ENCODE results near the gene DYNAP. TPM values are rescaled to one million over a fixed set of nuclear protein-coding genes. Genes with fewer than 3 reads are reported as not detected.

DYNAP gene
- total and polyA plus RNA-seq, 5 donors from 2014 or later: not detected

DNA sequence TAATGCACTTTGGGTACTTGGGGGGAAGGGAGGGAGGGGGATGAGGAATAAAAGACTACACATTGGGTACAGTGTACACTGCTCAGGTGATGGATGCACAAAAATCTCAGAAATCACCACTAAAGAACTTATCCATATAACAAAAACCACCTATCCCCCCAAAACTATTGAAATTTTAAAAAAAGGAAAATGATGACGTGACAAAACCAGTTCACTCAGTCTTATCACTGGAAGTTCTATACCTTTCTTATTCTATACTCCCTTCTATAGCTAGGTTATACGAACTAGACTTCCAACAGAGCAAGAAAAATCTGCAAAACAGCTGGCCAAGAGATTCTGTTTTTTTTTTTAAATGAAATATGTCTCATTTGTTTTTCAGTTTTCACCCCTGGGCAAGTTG lies 20.8 kb downstream of the DYNAP start:
- ATAC-seq (ENCODE audit: low read depth in 2 of 2) (no peak), DNase-seq (no peak)
- no peak overlapping the region for H3K27ac ChIP-seq (ENCODE audit: insufficient read depth, low read length, poor library complexity, severe bottlenecking)
- H3K4me1 Mint-ChIP-seq: no peaks in the 10 kb centered on the region
- H3K4me3 Mint-ChIP-seq: no peak overlapping the region
- no peaks in the 10 kb centered on the region for H3K36me3 Mint-ChIP-seq
- H3K9me3 Mint-ChIP-seq: peaks cover 0 to 2% (median 0%) of the 10 kb centered on the region in 7 donors
- H3K27me3 Mint-ChIP-seq: no peaks in the 10 kb centered on the region
- H3K27me3 ChIP-seq (ENCODE audit: control insufficient read depth, insufficient read depth, low read length): no peaks in the 10 kb centered on the region
- no peaks in the 10 kb centered on the region for H3K36me3 ChIP-seq (ENCODE audit: control insufficient read depth, insufficient read depth, low read length)
- no peaks in the 10 kb centered on the region for H3K9me3 ChIP-seq (ENCODE audit: control insufficient read depth in 2 of 2, low read length in 2 of 2)
- no peak overlapping the region for H3K4me3 ChIP-seq (ENCODE audit: low read depth, low read length)
- no peaks in the 10 kb centered on the region for H3K4me1 ChIP-seq (ENCODE audit: control insufficient read depth, insufficient read depth, low read length, poor library complexity, severe bottlenecking)
- H3K27ac Mint-ChIP-seq: no peak overlapping the region

DNA sequence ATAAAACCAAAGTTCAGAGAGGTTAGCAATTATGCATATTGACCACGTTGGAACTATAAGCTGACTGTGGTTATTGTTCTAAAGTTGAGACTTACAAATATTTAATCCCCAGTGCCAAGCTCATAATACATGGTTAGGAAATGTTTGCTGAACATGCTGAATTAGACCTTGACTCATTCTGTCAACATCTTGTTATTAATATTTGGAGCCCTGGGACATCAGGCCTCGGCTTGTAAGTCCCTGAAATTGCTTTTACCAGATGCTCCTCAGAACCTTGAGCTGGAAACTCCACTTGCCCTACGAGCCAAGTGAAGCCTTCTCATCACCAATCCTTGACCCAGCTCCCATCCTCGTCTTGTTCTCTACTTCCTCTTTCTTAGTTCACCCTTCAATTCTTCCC lies 21.2 kb downstream of the DYNAP start:
- Mint-ChIP-seq H3K27ac (no peak overlapping the region), H3K4me3 (no peak overlapping the region), H3K9me3 (peaks cover 0 to 2% (median 0%) of the 10 kb centered on the region in 7 donors), H3K4me1 (no peaks in the 10 kb centered on the region), H3K36me3 (no peaks in the 10 kb centered on the region), H3K27me3 (no peaks in the 10 kb centered on the region)
- H3K4me1 ChIP-seq (ENCODE audit: control insufficient read depth, insufficient read depth, low read length, poor library complexity, severe bottlenecking): no peaks in the 10 kb centered on the region
- no peaks in the 10 kb centered on the region for H3K36me3 ChIP-seq (ENCODE audit: control insufficient read depth, insufficient read depth, low read length)
- no peaks in the 10 kb centered on the region for H3K9me3 ChIP-seq (ENCODE audit: control insufficient read depth in 2 of 2, low read length in 2 of 2)
- DNase-seq (no peak), ATAC-seq (ENCODE audit: low read depth in 2 of 2) (no peak)
- no peak overlapping the region for H3K4me3 ChIP-seq (ENCODE audit: low read depth, low read length)
- H3K27ac ChIP-seq (ENCODE audit: insufficient read depth, low read length, poor library complexity, severe bottlenecking): no peak overlapping the region
- H3K27me3 ChIP-seq (ENCODE audit: control insufficient read depth, insufficient read depth, low read length): no peaks in the 10 kb centered on the region

DNA sequence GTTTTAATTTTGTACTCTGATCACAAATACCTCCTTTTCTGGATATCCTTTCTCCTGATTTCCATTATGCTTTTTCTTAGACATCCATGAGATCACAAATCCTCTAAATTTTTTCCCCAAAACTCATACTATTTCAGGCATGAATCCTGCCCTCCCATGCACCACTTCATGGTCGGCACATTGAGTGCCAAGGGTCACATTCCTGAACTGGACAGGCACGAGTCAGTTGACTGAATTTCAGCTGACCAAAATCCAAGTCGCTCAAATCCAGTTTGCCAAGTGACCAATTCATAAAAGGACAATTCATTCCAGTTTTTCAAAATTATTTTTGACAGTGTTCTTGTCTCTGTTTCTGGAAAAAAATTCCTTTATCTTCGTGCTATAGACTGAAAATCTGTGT lies 22.1 kb downstream of the DYNAP start:
- no peak overlapping the region for H3K4me3 Mint-ChIP-seq
- ATAC-seq (ENCODE audit: low read depth in 2 of 2): no peak
- H3K4me1 Mint-ChIP-seq: no peaks in the 10 kb centered on the region

DNA sequence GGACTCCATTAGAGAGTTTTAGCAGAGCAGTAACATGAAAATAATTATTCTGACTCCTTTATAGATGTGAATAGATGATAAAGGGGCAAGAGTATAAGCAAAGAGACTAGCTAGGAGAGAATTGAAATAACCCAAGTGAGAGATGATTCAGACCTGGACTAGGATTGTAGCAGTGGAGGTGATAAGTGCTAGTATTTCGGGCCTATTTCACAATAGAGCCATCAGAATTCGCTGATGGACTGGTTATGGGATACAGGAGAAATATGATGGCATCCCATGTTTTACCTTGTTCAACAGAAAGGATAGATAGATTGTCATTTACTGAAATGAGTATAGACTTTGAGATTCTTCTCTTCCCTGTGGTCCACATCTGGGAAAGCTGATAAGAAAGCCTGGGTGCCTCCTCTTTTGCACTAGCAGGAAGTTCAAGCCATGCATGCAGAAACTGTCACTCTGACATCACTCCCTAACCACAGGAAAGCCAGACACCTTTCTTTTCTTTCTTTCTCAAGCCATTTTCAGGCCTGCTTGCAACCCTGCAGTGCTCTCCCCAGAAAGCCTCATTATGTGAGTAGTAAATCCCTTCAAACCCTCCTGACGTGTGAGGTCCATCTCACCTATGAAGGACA lies 25.3 kb downstream of the DYNAP start:
- no peaks in the 10 kb centered on the region for H3K4me1 Mint-ChIP-seq
- DNase-seq (no peak), ATAC-seq (ENCODE audit: low read depth in 2 of 2) (no peak)
- no peaks in the 10 kb centered on the region for H3K36me3 ChIP-seq (ENCODE audit: control insufficient read depth, insufficient read depth, low read length)
- H3K9me3 Mint-ChIP-seq: peaks cover 0 to 2% (median 0%) of the 10 kb centered on the region in 7 donors
- H3K4me1 ChIP-seq (ENCODE audit: control insufficient read depth, insufficient read depth, low read length, poor library complexity, severe bottlenecking): no peaks in the 10 kb centered on the region
- H3K4me3 ChIP-seq (ENCODE audit: low read depth, low read length): no peak overlapping the region
- no peak overlapping the region for H3K4me3 Mint-ChIP-seq
- no peaks in the 10 kb centered on the region for H3K9me3 ChIP-seq (ENCODE audit: control insufficient read depth in 2 of 2, low read length in 2 of 2)
- no peak overlapping the region for H3K27ac Mint-ChIP-seq
- no peak overlapping the region for H3K27ac ChIP-seq (ENCODE audit: insufficient read depth, low read length, poor library complexity, severe bottlenecking)
- H3K36me3 Mint-ChIP-seq: no peaks in the 10 kb centered on the region
- H3K27me3 ChIP-seq (ENCODE audit: control insufficient read depth, insufficient read depth, low read length): no peaks in the 10 kb centered on the region
- H3K27me3 Mint-ChIP-seq: no peaks in the 10 kb centered on the region

More for the DNA sequence above, 22.1 kb downstream of the DYNAP start:
- Histone ChIP-seq H3K36me3 (ENCODE audit: control insufficient read depth, insufficient read depth, low read length) (no peaks in the 10 kb centered on the region), H3K4me1 (ENCODE audit: control insufficient read depth, insufficient read depth, low read length, poor library complexity, severe bottlenecking) (no peaks in the 10 kb centered on the region), H3K9me3 (ENCODE audit: control insufficient read depth in 2 of 2, low read length in 2 of 2) (no peaks in the 10 kb centered on the region), H3K4me3 (ENCODE audit: low read depth, low read length) (no peak overlapping the region), H3K27ac (ENCODE audit: insufficient read depth, low read length, poor library complexity, severe bottlenecking) (no peak overlapping the region), H3K27me3 (ENCODE audit: control insufficient read depth, insufficient read depth, low read length) (no peaks in the 10 kb centered on the region)
- Mint-ChIP-seq H3K36me3 (no peaks in the 10 kb centered on the region), H3K27me3 (no peaks in the 10 kb centered on the region), H3K9me3 (peaks cover 0 to 2% (median 0%) of the 10 kb centered on the region in 7 donors), H3K27ac (no peak overlapping the region)
- no peak for DNase-seq

DNA sequence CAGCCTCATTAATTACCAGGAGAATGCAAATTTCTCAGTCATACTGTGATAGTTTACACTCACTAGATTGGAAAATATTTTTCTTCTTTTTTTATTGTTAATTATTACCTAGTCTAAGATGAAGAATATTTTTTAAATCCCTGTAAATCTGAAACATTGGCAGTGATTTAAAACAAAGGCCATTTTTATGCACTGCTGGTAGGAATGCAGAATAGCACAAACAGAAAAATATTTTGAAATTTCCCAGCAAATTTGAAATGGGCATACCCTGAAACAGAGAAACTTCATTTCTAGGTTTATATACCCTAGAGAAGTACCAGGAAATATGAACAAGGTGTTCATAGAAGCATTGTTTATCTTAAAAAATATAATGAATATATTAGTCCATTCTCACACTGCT lies 31.0 kb downstream of the DYNAP start:
- H3K27me3 Mint-ChIP-seq: no peaks in the 10 kb centered on the region
- H3K9me3 Mint-ChIP-seq: peaks cover 0 to 11% (median 1%) of the 10 kb centered on the region in 7 donors
- no peaks in the 10 kb centered on the region for H3K4me1 ChIP-seq (ENCODE audit: control insufficient read depth, insufficient read depth, low read length, poor library complexity, severe bottlenecking)
- H3K36me3 ChIP-seq (ENCODE audit: control insufficient read depth, insufficient read depth, low read length): no peaks in the 10 kb centered on the region
- DNase-seq (no peak), ATAC-seq (ENCODE audit: low read depth in 2 of 2) (no peak)
- no peaks in the 10 kb centered on the region for H3K4me1 Mint-ChIP-seq
- H3K9me3 ChIP-seq (ENCODE audit: control insufficient read depth in 2 of 2, low read length in 2 of 2): no peaks in the 10 kb centered on the region
- H3K36me3 Mint-ChIP-seq: no peaks in the 10 kb centered on the region
- H3K4me3 ChIP-seq (ENCODE audit: low read depth, low read length): no peak overlapping the region
- H3K27me3 ChIP-seq (ENCODE audit: control insufficient read depth, insufficient read depth, low read length): no peaks in the 10 kb centered on the region
- no peak overlapping the region for H3K27ac ChIP-seq (ENCODE audit: insufficient read depth, low read length, poor library complexity, severe bottlenecking)
- no peak overlapping the region for H3K27ac Mint-ChIP-seq
- no peak overlapping the region for H3K4me3 Mint-ChIP-seq

DNA sequence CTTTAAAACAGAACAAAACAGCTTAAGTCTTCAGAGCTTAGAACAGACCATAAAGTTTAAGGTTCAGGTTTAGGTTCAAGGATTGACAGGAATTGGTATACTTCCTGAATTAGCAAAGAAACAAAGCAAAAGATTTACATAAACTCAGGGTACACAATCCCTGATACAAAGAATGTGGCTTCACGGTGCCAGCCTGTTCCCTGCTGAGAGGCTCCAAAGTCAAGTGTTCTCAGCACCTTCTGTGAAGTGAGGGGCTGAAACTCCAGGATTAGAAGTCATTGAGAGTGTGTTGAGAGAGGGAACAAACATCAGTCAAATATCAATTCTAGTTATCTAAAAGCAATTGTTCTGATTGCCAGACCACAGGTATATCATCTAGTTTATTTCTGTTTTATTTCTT lies 35.7 kb downstream of the DYNAP start:
- H3K9me3 Mint-ChIP-seq: peaks cover 0 to 9% (median 1%) of the 10 kb centered on the region in 7 donors
- Histone ChIP-seq H3K36me3 (ENCODE audit: control insufficient read depth, insufficient read depth, low read length) (no peaks in the 10 kb centered on the region), H3K27me3 (ENCODE audit: control insufficient read depth, insufficient read depth, low read length) (no peaks in the 10 kb centered on the region), H3K9me3 (ENCODE audit: control insufficient read depth in 2 of 2, low read length in 2 of 2) (no peaks in the 10 kb centered on the region), H3K4me3 (ENCODE audit: low read depth, low read length) (no peak overlapping the region), H3K4me1 (ENCODE audit: control insufficient read depth, insufficient read depth, low read length, poor library complexity, severe bottlenecking) (no peaks in the 10 kb centered on the region), H3K27ac (ENCODE audit: insufficient read depth, low read length, poor library complexity, severe bottlenecking) (no peak overlapping the region)
- no peaks in the 10 kb centered on the region for H3K4me1 Mint-ChIP-seq
- ATAC-seq (ENCODE audit: low read depth in 2 of 2) (no peak), DNase-seq (no peak)
- H3K27me3 Mint-ChIP-seq: no peaks in the 10 kb centered on the region
- no peak overlapping the region for H3K27ac Mint-ChIP-seq
- no peaks in the 10 kb centered on the region for H3K36me3 Mint-ChIP-seq
- no peak overlapping the region for H3K4me3 Mint-ChIP-seq

DNA sequence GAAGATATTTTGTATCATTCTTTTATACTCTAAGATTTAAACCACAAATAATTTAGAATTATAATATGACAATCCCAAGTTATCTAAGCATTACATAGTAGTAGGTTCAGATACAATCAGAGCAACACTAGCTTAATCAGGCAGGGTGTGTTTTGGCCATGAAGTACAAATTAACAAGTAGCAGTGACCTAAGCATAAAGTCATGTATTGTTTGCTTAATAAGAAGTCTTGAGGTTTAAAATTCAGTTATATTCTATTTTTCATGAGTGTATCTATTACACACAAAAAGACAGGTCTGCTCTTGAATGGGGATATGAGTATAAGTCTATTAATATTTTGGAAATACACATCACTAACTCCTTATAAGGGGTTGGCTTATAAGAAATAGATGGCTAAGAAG lies 39.9 kb downstream of the DYNAP start:
- H3K27me3 ChIP-seq (ENCODE audit: control insufficient read depth, insufficient read depth, low read length): no peaks in the 10 kb centered on the region
- Mint-ChIP-seq H3K4me3 (no peak overlapping the region), H3K4me1 (no peaks in the 10 kb centered on the region), H3K9me3 (peaks cover 0 to 2% (median 0%) of the 10 kb centered on the region in 7 donors), H3K36me3 (no peaks in the 10 kb centered on the region), H3K27me3 (no peaks in the 10 kb centered on the region), H3K27ac (no peak overlapping the region)
- no peak overlapping the region for H3K4me3 ChIP-seq (ENCODE audit: low read depth, low read length)
- H3K9me3 ChIP-seq (ENCODE audit: control insufficient read depth in 2 of 2, low read length in 2 of 2): no peaks in the 10 kb centered on the region
- no peaks in the 10 kb centered on the region for H3K4me1 ChIP-seq (ENCODE audit: control insufficient read depth, insufficient read depth, low read length, poor library complexity, severe bottlenecking)
- no peak for ATAC-seq (ENCODE audit: low read depth in 2 of 2)
- no peaks in the 10 kb centered on the region for H3K36me3 ChIP-seq (ENCODE audit: control insufficient read depth, insufficient read depth, low read length)
- no peak for DNase-seq
- no peak overlapping the region for H3K27ac ChIP-seq (ENCODE audit: insufficient read depth, low read length, poor library complexity, severe bottlenecking)

DNA sequence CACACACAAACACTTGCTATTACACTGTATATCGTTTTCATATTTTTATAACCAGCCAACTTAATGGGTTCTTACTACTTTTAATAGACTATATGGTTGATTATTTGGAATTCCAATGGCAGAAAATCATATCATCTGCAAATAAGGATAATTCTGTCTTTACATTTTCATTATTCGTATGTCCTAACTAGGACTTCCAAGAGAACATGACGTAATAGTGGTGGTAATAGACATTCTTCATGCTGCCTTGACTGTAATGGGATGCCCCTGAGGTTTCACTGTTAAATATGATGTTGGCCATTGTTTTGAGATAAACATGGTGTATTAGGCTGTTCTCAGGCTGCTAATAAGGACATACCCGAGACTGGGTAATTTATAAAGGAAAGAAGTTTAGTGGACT lies 45.2 kb downstream of the DYNAP start:
- H3K27me3 Mint-ChIP-seq: no peaks in the 10 kb centered on the region
- Histone ChIP-seq H3K36me3 (ENCODE audit: control insufficient read depth, insufficient read depth, low read length) (no peaks in the 10 kb centered on the region), H3K9me3 (ENCODE audit: control insufficient read depth in 2 of 2, low read length in 2 of 2) (no peaks in the 10 kb centered on the region), H3K4me1 (ENCODE audit: control insufficient read depth, insufficient read depth, low read length, poor library complexity, severe bottlenecking) (no peaks in the 10 kb centered on the region), H3K27me3 (ENCODE audit: control insufficient read depth, insufficient read depth, low read length) (no peaks in the 10 kb centered on the region), H3K27ac (ENCODE audit: insufficient read depth, low read length, poor library complexity, severe bottlenecking) (no peak overlapping the region), H3K4me3 (ENCODE audit: low read depth, low read length) (no peak overlapping the region)
- H3K4me3 Mint-ChIP-seq: no peak overlapping the region
- H3K9me3 Mint-ChIP-seq: peaks cover 0 to 1% (median 0%) of the 10 kb centered on the region in 7 donors
- no peaks in the 10 kb centered on the region for H3K36me3 Mint-ChIP-seq
- DNase-seq (no peak), ATAC-seq (ENCODE audit: low read depth in 2 of 2) (no peak)
- H3K27ac Mint-ChIP-seq: no peak overlapping the region
- no peaks in the 10 kb centered on the region for H3K4me1 Mint-ChIP-seq
